Activated naive CD8-positive, alpha-beta T cell treated with anti-CD3 and anti-CD28 coated beads for 36 hours (primary cell): ENCODE results near the gene GOLGA6L9. TPM values are rescaled to one million over a fixed set of nuclear protein-coding genes. Genes with fewer than 3 reads are reported as not detected.
"Not testable (repeated sequence)": the region's sequence is repeated elsewhere in the genome, so short reads cannot be mapped to it uniquely, and the experiment has no call there.

Experiments used
- DNase-seq: peaks from one replicate; pipeline ENCODE4 v3.0.0; 2021
- H3K27ac Mint-ChIP-seq: one replicate; pipeline ENCODE4 v1.8.0; 2022; ENCODE audit warnings: mild to moderate bottlenecking, moderate library complexity, mixed read lengths
- H3K27me3 Mint-ChIP-seq: one replicate; pipeline ENCODE4 v1.8.0; 2022; ENCODE audit warnings: mild to moderate bottlenecking, mixed read lengths
- H3K36me3 Mint-ChIP-seq: one replicate; pipeline ENCODE4 v1.8.0; 2021; ENCODE audit warnings: mild to moderate bottlenecking, mixed read lengths
- H3K4me1 Mint-ChIP-seq: one replicate; pipeline ENCODE4 v1.8.0; 2021; ENCODE audit warnings: mixed read lengths
- H3K4me3 Mint-ChIP-seq: one replicate; pipeline ENCODE4 v1.8.0; 2022; ENCODE audit warnings: mild to moderate bottlenecking, moderate library complexity, mixed read lengths
- H3K9me3 Mint-ChIP-seq: one replicate; pipeline ENCODE4 v1.8.0; 2022; ENCODE audit warnings: mixed read lengths
- total RNA-seq, 2 experiments: library from RNA; stranded (reverse); gene quantifications; one replicate each; pipeline ENCODE4 v1.2.3, GENCODE V29; 2021

The GOLGA6L9 gene
- total RNA-seq, 2 experiments from 2014 or later: 1.8 to 2.1 TPM

DNA sequence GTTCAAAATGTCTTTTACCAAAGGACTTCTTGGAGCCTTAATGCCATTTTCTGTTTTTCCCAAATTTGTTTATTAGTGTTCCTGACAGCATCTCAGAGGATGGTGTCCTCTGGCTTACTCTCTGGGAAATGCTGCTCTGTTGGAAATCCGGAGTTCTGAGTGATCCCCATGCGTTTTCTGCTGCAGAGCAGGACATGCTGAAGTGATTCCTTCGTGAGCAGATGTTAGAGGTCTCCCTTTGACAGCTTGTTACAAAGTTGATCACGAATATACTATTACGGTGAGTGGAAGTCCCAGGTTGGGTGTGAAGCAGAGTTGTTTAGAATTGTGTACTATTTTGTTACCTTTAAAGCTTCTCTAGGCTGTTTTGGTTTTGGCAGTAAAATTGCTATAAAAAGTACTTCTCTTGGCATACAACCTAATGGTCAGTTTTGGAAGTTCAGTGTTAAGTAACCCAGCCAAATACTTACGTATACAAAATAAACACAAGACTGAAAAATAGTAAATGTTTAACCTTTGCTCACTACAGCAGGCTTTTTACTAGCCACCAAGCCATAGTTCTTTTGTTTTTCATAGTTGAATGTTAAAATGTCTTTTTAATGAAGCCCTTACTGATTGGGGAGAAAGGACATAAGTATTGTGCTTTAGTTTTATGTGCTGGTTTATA, 15.0 kb upstream of the GOLGA6L9 start:
- not testable (repeated sequence) for H3K27ac Mint-ChIP-seq
- H3K36me3 Mint-ChIP-seq: peaks cover 13% of the 10 kb centered on the region

DNA sequence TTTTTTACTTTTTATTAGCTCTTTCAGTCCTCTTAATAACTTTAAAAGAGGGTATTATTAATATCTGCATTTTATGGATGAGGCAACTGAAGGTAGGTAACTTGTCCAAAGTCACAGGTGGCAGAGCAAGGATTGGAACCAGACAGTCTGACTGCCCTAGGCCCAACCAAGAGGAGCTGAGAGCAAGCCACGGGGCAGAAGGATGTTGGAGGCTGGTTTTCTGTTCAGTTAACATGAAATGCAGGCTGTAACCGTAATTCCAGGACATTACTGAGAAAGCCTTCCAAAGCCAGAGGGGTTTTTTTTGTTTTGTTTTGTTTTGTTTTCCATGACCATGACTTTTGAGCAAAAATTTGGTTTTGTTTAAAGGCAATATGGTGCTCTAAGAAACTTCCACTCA, 9.1 kb upstream of the GOLGA6L9 start:
- not testable (repeated sequence) for H3K4me3 Mint-ChIP-seq, H3K9me3 Mint-ChIP-seq, H3K4me1 Mint-ChIP-seq, H3K27me3 Mint-ChIP-seq, DNase-seq
- Mint-ChIP-seq H3K36me3 (peaks cover 13% of the 10 kb centered on the region), H3K27ac (peak overlapping the region; percentile 90)

More for the DNA sequence above, 15.0 kb upstream of the GOLGA6L9 start:
- H3K4me1 Mint-ChIP-seq, H3K27me3 Mint-ChIP-seq, H3K4me3 Mint-ChIP-seq, DNase-seq, H3K9me3 Mint-ChIP-seq: not testable (repeated sequence)

DNA sequence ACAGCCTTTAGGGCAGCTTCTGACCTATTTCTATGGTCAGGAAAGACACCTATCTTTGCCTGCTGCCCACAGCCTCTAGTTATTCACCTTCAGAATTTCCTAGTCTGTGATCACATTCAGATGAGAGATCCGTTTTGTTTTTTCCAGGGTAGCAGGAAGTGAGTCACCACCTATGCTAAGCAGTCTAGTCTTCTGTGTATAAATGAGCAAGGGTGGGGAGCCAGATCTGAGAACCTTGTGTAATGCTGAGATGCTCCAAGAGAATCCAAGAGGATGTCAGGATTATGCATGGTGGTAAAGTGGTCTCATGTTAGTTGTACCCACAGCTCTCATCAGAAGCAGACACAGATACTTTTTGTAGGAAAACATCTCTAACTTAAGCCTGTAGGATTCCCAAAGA, 8.7 kb upstream of the GOLGA6L9 start:
- not testable (repeated sequence) for H3K4me3 Mint-ChIP-seq, H3K4me1 Mint-ChIP-seq, H3K27me3 Mint-ChIP-seq, H3K27ac Mint-ChIP-seq, DNase-seq, H3K9me3 Mint-ChIP-seq
- H3K36me3 Mint-ChIP-seq: peaks cover 11% of the 10 kb centered on the region

DNA sequence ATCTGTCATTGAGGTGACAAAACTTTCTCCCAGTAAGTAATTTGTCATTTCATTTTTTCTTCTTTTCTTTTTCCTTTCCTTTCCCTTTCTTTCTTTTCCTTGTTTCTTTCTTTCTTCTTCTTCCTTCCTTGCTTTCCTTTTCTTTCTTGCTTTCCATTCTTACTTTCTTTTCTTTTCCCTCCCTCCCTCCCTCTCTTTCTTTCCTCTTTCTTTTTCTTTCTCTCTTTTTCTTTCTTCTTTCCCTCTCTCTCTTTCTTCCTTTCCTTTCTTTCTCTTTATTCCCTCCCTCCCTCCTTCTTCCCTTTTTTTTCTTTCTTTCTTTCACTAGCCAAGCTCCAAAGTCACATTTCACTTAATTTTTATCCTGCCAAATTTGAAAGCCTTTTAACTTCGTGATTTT, 2.5 kb upstream of the GOLGA6L9 start:
- H3K27ac Mint-ChIP-seq, H3K36me3 Mint-ChIP-seq, H3K9me3 Mint-ChIP-seq, DNase-seq, H3K4me3 Mint-ChIP-seq, H3K4me1 Mint-ChIP-seq, H3K27me3 Mint-ChIP-seq: not testable (repeated sequence)

DNA sequence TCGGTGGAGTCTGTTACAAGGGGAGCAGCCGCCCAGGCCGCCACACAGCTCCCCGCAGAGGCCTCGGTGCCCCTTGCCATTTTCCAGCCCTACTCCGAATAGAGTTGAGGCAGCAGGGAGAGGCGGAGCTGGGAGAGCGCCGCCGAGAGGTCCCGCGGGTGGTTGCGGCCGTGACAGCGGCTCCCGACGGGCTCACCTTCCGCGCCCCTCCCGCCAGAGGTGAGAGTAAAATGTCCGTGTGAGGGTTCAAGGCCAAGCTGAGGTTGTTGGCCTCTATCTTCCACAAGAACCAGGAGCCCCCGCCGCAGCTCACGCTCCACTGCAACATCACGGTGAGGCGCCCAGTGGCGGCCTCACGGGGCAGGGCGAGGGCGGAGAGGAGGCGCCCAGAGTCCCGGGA, 15.8 kb downstream of the GOLGA6L9 start:
- not testable (repeated sequence) for H3K27me3 Mint-ChIP-seq, H3K36me3 Mint-ChIP-seq, H3K4me1 Mint-ChIP-seq, H3K9me3 Mint-ChIP-seq, H3K27ac Mint-ChIP-seq, H3K4me3 Mint-ChIP-seq
- peak; percentile 36 for DNase-seq

DNA sequence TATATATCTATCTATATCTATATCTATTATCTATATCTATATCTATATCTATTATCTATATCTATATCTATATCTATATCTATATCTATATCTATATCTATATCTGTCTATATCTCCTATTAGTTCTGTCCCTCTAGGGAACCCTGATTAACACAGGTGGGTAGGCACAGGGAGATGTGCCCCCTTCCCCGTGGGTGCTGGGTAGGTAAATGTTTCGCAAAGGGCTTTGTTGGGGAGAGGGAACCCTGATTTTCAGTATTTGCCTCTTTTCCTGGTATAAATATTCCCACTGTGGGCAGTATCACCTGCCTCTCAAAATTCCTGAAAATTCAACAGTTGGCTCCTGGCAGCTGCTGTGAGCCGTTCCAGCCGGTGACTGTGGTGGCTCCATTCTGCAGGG, 27.7 kb downstream of the GOLGA6L9 start:
- H3K36me3 Mint-ChIP-seq, H3K9me3 Mint-ChIP-seq, H3K4me3 Mint-ChIP-seq, H3K27ac Mint-ChIP-seq, DNase-seq, H3K27me3 Mint-ChIP-seq, H3K4me1 Mint-ChIP-seq: not testable (repeated sequence)

DNA sequence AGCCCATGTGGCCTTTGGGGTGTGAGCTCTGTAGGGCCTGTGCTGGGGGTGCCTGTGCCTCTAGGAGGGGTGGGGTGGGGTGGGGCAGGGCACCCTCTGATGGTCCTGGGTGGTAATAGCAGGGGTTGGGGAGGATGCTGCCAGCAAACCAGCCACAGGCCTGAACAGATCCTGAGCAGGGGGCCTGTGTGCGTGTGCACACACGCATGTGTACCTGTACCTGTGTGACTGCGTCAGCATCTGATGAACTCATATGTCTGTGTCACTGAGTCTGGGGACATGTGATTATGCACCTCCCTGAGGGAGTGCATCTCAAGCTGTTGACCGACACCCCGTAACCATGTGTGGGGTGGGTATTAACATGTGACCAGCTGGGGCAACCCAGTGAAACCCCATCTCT, 36.0 kb downstream of the GOLGA6L9 start:
- not testable (repeated sequence) for H3K4me1 Mint-ChIP-seq, H3K27ac Mint-ChIP-seq, DNase-seq, H3K36me3 Mint-ChIP-seq, H3K9me3 Mint-ChIP-seq, H3K4me3 Mint-ChIP-seq, H3K27me3 Mint-ChIP-seq

DNA sequence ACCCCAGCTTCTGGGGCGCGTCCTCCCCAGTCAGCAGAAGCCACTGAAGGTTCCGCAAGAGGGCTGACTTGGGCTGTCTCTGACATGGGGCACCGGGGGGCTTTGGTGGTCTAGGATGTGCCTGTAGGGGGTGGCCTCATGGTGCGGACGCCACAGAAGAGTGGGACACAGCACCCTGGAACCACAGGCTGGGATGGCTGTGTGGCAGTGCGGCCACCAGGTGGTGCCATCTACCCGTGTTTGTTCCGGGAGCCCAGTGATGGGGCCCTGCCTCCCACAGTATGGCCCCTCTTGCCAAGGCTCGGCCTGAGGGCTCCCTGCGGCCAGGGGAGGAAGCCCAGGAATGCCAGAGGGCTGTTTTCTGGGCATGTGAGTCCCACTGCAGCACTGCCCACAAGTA, 38.6 kb downstream of the GOLGA6L9 start:
- H3K36me3 Mint-ChIP-seq, H3K4me3 Mint-ChIP-seq, H3K27me3 Mint-ChIP-seq, DNase-seq, H3K4me1 Mint-ChIP-seq, H3K27ac Mint-ChIP-seq, H3K9me3 Mint-ChIP-seq: not testable (repeated sequence)

DNA sequence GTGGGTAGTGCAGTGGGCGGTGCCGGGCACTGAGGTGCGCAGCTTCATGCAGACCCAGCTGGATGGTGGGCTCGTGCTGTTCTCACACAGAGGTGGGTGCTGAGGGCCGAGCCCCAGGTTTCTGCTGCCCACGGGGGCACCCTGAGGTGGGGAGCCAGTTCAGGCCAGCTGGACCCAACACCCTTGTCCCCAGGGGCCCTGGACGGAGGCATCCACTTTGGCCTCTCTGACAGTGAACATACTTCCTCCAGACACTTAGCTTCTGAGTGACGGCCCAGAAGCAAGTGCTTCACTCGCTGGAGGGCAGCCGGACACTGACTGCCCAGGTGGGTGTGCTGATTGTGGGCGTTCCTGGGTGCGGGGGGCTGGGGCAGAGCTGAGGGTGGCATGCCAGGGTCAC, 39.8 kb downstream of the GOLGA6L9 start:
- H3K4me3 Mint-ChIP-seq, H3K4me1 Mint-ChIP-seq, H3K36me3 Mint-ChIP-seq, H3K27me3 Mint-ChIP-seq, H3K9me3 Mint-ChIP-seq, DNase-seq, H3K27ac Mint-ChIP-seq: not testable (repeated sequence)

DNA sequence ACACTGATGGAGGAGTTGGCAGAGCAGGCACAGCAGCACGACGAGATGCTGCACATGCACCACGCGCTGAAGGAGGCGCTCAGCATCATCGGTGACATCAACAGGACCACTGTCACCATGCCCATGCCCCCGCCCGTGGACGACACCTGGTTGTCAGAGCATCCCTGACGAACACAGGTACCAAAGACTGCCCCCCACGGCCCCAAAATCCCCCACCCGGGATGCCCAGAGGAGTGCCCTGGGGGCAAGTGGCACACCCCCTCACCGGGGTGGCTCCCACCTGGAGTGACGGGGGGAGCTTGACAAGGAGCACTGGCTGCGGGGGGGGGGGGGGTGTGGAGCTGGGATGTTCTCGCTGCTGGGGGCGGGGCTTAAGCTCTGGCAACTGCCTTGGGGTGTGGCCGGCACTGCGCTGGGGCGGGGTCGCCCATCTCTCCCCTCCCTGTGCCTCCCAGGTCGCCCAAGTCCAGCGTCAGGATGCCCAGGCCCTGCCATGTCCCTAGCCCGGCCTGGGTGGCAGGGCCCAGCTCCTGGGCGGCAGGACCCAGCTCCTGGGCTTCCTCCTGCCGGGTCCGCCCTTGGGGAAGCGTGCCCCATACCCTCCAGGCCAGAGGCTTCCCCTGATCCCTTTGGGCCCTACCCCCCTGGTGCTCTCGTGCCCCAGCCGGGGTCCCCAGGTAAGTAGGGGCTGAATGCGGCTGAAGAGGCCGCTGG, 42.8 kb downstream of the GOLGA6L9 start:
- H3K27me3 Mint-ChIP-seq, DNase-seq, H3K27ac Mint-ChIP-seq, H3K36me3 Mint-ChIP-seq, H3K4me1 Mint-ChIP-seq, H3K4me3 Mint-ChIP-seq, H3K9me3 Mint-ChIP-seq: not testable (repeated sequence)

DNA sequence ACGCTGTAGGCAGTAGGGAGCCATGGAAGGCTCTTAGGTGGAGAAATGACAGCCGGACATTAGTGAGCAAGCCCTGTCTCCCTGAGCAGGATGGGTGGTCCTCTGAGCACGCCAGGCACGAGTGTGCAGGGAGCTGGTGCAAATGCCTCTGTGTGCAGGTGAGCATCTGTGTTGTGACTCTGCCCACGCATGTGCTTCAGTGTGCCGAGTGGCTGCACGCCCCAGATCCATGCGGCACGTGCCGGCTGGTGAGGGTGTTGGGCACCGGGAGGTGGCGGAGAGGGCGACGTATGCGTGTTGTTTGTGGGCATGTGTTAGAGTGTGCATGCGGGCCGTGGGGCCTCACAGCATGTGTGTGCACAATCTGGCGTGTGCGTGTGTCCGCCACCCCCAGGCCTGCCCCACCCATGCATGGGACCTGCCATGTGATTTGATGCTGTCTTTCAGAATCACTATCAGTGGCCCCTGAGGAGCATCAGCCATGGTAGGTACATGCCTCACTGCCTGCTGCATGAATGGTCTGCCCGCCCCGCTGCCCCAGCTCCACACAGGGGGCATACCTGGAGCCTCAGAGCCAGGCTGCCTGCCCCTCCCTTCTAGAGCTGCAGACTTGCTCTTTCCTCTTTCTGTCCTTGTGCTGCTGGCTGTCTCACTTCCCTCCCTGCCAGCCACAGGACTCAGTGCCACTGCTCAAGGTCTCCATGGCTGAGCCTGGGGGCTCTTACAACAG, 45.1 kb downstream of the GOLGA6L9 start:
- H3K36me3 Mint-ChIP-seq, H3K9me3 Mint-ChIP-seq, H3K4me1 Mint-ChIP-seq, H3K4me3 Mint-ChIP-seq, H3K27ac Mint-ChIP-seq, H3K27me3 Mint-ChIP-seq, DNase-seq: not testable (repeated sequence)

DNA sequence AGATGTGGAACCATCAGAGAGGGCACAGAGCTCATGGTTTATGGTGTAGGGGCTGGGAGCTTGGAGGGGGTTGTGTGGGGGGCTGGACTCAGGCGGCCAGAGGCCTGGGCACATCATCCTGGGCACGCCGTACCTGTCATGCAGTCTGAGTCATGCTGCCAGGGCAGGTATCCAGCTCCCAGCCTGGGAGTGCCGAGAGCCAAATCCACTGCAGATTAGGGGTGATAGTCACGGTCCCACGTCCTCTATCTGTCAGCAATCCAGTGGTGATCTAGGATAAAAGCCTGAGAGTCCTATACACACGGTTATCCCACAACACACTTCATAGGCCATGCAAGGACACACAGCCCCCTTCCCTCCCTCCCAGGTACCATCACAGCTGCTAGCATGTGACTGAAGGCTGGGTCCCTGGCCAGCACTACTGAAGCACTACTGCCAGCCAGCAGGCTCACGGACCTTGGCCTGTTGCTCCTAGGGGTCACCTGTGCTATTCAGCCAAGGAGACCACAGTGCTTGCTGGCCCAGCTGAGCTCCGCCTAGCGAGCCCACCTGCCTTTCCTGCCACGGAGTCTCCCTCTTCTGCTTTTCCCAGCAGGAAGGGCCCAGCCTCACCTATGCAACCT, 45.8 kb downstream of the GOLGA6L9 start:
- H3K4me3 Mint-ChIP-seq, H3K27ac Mint-ChIP-seq, H3K36me3 Mint-ChIP-seq, H3K4me1 Mint-ChIP-seq, DNase-seq, H3K27me3 Mint-ChIP-seq, H3K9me3 Mint-ChIP-seq: not testable (repeated sequence)

DNA sequence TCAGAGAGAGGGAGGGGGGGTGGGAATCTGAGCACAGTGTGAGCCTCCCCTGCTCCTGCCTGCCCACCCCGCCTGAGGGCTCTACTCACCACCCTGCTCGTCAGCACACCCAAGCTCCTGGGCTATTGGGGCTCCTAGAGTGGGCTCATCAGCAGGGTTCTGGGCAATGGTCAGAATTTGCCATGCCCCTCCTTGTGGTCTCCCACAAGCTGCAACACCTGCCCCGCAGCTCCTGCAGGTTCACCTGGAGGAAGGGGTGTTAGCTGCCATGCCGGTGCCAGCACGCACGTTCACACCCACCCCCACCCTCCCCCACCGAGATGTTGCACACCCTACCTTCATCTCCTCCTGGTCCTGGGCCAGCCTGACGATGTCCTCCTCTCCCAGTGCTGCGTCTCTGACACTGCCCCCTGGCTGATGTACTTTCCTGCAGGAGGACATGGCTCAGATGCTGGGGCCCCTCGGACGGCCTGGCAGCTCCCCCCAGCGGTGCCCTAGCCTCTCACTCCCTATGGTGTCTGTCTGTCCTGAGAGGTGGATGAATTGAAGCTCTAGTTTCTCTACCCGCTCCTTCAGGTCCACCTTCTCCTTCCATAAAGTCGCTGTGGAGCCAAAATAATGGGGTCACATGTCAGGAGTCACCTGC, 47.2 kb downstream of the GOLGA6L9 start:
- not testable (repeated sequence) for H3K27me3 Mint-ChIP-seq, H3K27ac Mint-ChIP-seq, H3K4me1 Mint-ChIP-seq, DNase-seq, H3K4me3 Mint-ChIP-seq, H3K9me3 Mint-ChIP-seq, H3K36me3 Mint-ChIP-seq

DNA sequence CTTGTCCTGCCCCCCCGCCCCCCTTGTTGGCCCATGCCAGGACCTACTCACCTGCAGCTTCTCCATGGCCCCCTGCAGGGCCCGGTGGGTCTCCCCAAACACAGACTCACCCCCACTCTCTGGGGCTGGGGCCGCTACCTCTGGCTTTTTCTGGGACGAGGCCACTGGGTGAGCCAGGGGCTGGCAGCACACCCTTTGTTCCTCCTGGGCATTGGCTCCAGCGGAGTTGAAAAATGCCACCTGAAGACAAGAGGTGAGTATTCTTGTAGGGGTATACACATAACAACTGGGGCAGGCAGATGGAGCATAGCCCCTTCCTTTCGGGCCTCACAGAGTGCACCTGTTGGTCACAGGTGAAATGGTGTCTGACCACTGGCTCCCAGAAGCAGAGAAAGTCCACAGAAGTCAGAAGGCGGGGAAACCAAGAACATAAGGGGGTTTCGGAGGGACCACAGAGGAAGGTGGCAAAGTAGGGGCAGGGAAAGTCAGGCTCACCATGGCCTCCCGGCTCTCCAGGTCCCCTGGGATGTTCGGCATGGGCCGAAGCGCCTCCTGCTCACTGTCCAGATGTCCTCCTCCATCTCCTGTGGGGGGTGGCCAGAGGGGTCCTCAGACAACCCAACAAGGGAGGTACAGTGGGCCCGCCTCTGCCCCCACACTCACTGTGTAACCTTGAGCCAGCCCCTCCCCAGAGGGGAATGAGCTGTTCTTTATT, 47.9 kb downstream of the GOLGA6L9 start:
- H3K4me3 Mint-ChIP-seq, DNase-seq, H3K36me3 Mint-ChIP-seq, H3K27ac Mint-ChIP-seq, H3K9me3 Mint-ChIP-seq, H3K27me3 Mint-ChIP-seq, H3K4me1 Mint-ChIP-seq: not testable (repeated sequence)
